SK-N-SH treated with all-trans-retinoic acid at 6 μM for 48 hours (cell line): Measurements from ENCODE around the gene ADK.

Source experiments
- ATAC-seq: fragments of 200-7000 bp; cut with Tn5 transposase; 3 replicates; pipeline ENCODE4 v1.9.1; 2020; ENCODE audit warnings: mild to moderate bottlenecking, moderate library complexity
- ARNTL ChIP-seq: fragments of 450-650 bp; formaldehyde crosslinking; IDR thresholded peaks from 2 replicates; pipeline ENCODE4 v1.5.0; 2020; ENCODE audit warnings: low read depth, mild to moderate bottlenecking, moderate library complexity, borderline replicate concordance
- BACH2 ChIP-seq: fragments of 250-450 bp; sonication (Bioruptor Pico); IDR thresholded peaks from 2 replicates; pipeline ENCODE4 v1.9.0; 2021; ENCODE audit warnings: mild to moderate bottlenecking, borderline replicate concordance
- CSDC2 ChIP-seq: fragments of 250-450 bp; sonication (Bioruptor Pico); IDR thresholded peaks from 2 replicates; pipeline ENCODE4 v1.5.0; 2020; ENCODE audit warnings: mild to moderate bottlenecking, moderate library complexity
- ESRRG ChIP-seq: fragments of 250-450 bp; sonication (Bioruptor Pico); IDR thresholded peaks from 2 replicates; pipeline ENCODE4 v1.6.1; 2021; ENCODE audit warnings: mild to moderate bottlenecking
- GLIS3 ChIP-seq: fragments of 250-450 bp; sonication (Bioruptor Pico); IDR thresholded peaks from 2 replicates; pipeline ENCODE4 v1.5.0; 2020; ENCODE audit warnings: mild to moderate bottlenecking, moderate library complexity
- ISL1 ChIP-seq: fragments of 250-450 bp; sonication (Bioruptor Pico); IDR thresholded peaks from 2 replicates; pipeline ENCODE4 v2.1.2; 2022; ENCODE audit warnings: mild to moderate bottlenecking, moderate library complexity
- OSR1 ChIP-seq: fragments of 250-450 bp; sonication (Bioruptor Pico); IDR thresholded peaks from 2 replicates; pipeline ENCODE4 v1.8.0; 2022; ENCODE audit warnings: moderate library complexity, mild to moderate bottlenecking, inconsistent platforms
- PPARA ChIP-seq: fragments of 250-450 bp; sonication (Bioruptor Pico); IDR thresholded peaks from 2 replicates; pipeline ENCODE4 v1.5.0; 2020; ENCODE audit warnings: mild to moderate bottlenecking, borderline replicate concordance
- RARB ChIP-seq: fragments of 250-450 bp; sonication (Bioruptor Pico); IDR thresholded peaks from 2 replicates; pipeline ENCODE4 v1.8.0; 2021; ENCODE audit warnings: mild to moderate bottlenecking, moderate library complexity
- TCF4 ChIP-seq: fragments of 250-450 bp; sonication (Bioruptor Pico); IDR thresholded peaks from 2 replicates; pipeline ENCODE4 v1.8.0; 2021; ENCODE audit warnings: mild to moderate bottlenecking, moderate library complexity, borderline replicate concordance
- TOX ChIP-seq: fragments of 250-450 bp; sonication (Bioruptor Pico); IDR thresholded peaks from 2 replicates; pipeline ENCODE4 v1.8.0; 2021; ENCODE audit warnings: mild to moderate bottlenecking, moderate library complexity, borderline replicate concordance
- ZC3H10 ChIP-seq: fragments of 250-450 bp; sonication (Bioruptor Pico); IDR thresholded peaks from 2 replicates; pipeline ENCODE4 v1.5.1; 2021; ENCODE audit warnings: mild to moderate bottlenecking, moderate library complexity
- ZNF565 ChIP-seq: fragments of 450-650 bp; formaldehyde crosslinking; conservative IDR thresholded peaks from 2 replicates; pipeline ENCODE4 v1.5.0; 2020; ENCODE audit warnings: low read depth, mild to moderate bottlenecking, moderate library complexity
- ZNF70 ChIP-seq: fragments of 450-650 bp; formaldehyde crosslinking; IDR thresholded peaks from 2 replicates; pipeline ENCODE4 v1.5.0; 2020; ENCODE audit warnings: mild to moderate bottlenecking, moderate library complexity
- ZNF8 ChIP-seq: fragments of 450-650 bp; formaldehyde crosslinking; IDR thresholded peaks from 2 replicates; pipeline ENCODE4 v1.5.0; 2020; ENCODE audit warnings: mild to moderate bottlenecking, moderate library complexity
- TF ChIP-seq, protein P1 (sequence below): fragments of 250-450 bp; sonication (Bioruptor Pico); IDR thresholded peaks from 2 replicates; pipeline ENCODE4 v1.5.0; 2020; ENCODE audit warnings: mild to moderate bottlenecking, moderate library complexity
- TF ChIP-seq, protein P2 (sequence below): fragments of 250-450 bp; sonication (Bioruptor Pico); IDR thresholded peaks from 2 replicates; pipeline ENCODE4 v1.8.0; 2021; ENCODE audit warnings: low read depth, mild to moderate bottlenecking, moderate library complexity, borderline replicate concordance
- TF ChIP-seq, protein P3 (sequence below): fragments of 250-450 bp; sonication (Bioruptor Pico); IDR thresholded peaks from 2 replicates; pipeline ENCODE4 v1.5.1; 2021; ENCODE audit warnings: mild to moderate bottlenecking, moderate library complexity
- TF ChIP-seq, protein P4 (sequence below): fragments of 250-450 bp; sonication (Bioruptor Pico); IDR thresholded peaks from 2 replicates; pipeline ENCODE4 v1.5.1; 2020; ENCODE audit warnings: low read depth, mild to moderate bottlenecking, moderate library complexity

The ADK gene

DNA sequence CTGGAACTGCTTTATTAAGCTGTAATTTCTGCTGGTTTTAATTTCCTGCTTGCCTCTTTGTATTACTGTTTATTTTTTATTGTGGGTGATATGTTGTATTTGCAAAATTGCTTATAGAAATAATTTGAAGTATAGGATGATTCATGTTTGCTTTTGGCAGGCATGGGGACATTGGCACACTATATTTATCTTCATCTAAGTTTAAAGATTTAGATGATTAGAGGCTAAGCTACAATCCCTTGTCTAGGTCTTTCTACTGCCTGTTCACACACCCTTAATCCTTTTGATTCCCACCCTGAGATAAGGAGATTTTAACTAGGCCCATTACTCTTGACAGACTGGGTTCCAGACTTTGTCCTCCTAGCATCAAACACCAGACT, 492.6 kb downstream of the ADK start:
- no peak for ATAC-seq
- TF ChIP-seq ESRRG, result no peak
- TF ChIP-seq, protein P1, sequence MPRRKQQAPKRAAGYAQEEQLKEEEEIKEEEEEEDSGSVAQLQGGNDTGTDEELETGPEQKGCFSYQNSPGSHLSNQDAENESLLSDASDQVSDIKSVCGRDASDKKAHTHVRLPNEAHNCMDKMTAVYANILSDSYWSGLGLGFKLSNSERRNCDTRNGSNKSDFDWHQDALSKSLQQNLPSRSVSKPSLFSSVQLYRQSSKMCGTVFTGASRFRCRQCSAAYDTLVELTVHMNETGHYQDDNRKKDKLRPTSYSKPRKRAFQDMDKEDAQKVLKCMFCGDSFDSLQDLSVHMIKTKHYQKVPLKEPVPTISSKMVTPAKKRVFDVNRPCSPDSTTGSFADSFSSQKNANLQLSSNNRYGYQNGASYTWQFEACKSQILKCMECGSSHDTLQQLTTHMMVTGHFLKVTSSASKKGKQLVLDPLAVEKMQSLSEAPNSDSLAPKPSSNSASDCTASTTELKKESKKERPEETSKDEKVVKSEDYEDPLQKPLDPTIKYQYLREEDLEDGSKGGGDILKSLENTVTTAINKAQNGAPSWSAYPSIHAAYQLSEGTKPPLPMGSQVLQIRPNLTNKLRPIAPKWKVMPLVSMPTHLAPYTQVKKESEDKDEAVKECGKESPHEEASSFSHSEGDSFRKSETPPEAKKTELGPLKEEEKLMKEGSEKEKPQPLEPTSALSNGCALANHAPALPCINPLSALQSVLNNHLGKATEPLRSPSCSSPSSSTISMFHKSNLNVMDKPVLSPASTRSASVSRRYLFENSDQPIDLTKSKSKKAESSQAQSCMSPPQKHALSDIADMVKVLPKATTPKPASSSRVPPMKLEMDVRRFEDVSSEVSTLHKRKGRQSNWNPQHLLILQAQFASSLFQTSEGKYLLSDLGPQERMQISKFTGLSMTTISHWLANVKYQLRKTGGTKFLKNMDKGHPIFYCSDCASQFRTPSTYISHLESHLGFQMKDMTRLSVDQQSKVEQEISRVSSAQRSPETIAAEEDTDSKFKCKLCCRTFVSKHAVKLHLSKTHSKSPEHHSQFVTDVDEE (CRISPR knock-in tag), result no peak
- TF ChIP-seq, all 23 proteins: peak for 0

DNA sequence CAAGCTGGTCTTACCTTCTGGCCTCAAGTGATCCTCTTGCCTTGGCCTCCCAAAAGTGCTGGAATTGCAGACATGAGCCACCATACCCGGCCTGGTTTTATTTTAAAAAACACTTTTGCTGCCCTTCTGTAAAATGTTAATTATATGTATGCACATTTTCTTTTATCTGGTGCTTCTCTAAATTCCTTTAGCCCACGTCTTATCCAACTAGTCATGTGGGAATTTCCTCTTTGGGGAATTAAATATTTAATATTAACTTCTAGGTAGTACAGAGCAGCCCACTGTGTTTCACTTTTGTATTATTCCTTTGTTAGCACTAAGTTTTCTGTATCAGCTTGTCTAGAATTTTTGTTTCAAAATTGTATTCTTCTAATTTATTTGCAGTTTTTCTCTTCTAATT, 493.7 kb downstream of the ADK start:
- TF ChIP-seq, protein P2, sequence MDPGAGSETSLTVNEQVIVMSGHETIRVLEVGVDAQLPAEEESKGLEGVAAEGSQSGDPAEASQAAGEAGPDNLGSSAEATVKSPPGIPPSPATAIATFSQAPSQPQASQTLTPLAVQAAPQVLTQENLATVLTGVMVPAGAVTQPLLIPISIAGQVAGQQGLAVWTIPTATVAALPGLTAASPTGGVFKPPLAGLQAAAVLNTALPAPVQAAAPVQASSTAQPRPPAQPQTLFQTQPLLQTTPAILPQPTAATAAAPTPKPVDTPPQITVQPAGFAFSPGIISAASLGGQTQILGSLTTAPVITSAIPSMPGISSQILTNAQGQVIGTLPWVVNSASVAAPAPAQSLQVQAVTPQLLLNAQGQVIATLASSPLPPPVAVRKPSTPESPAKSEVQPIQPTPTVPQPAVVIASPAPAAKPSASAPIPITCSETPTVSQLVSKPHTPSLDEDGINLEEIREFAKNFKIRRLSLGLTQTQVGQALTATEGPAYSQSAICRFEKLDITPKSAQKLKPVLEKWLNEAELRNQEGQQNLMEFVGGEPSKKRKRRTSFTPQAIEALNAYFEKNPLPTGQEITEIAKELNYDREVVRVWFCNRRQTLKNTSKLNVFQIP (CRISPR knock-in tag), result no peak
- no peak for TF ChIP-seq ARNTL (CRISPR knock-in tag)
- no peak for ATAC-seq

DNA sequence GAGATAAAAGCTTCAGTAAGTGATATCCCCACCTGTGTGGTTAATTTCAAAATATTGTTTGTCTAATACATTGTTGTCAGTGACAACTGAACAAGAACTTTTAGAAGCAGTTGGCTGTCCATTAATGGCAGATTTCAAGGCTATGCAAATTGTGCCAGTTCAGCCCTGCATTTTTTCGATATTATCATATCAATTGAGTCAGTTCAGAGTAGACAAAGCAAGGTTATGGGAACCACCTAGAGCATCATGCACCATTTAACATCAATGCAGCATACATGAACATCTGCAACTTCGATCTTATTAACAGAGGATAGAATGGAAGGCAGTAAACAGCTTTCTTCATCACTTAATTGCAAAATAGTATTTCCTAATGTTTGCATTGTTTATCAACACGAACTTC, 494.7 kb downstream of the ADK start:
- TF ChIP-seq ZNF565 (CRISPR knock-in tag) (no peak), PPARA (CRISPR knock-in tag) (no peak), ISL1 (CRISPR knock-in tag) (no peak), ZNF8 (no peak), OSR1 (CRISPR knock-in tag) (no peak), TCF4 (CRISPR knock-in tag) (no peak), BACH2 (CRISPR knock-in tag) (no peak), RARB (no peak), GLIS3 (CRISPR knock-in tag) (no peak)
- TF ChIP-seq, protein P1 (CRISPR knock-in tag), result no peak
- TF ChIP-seq, protein P2 (CRISPR knock-in tag), result no peak
- TF ChIP-seq, protein P3, sequence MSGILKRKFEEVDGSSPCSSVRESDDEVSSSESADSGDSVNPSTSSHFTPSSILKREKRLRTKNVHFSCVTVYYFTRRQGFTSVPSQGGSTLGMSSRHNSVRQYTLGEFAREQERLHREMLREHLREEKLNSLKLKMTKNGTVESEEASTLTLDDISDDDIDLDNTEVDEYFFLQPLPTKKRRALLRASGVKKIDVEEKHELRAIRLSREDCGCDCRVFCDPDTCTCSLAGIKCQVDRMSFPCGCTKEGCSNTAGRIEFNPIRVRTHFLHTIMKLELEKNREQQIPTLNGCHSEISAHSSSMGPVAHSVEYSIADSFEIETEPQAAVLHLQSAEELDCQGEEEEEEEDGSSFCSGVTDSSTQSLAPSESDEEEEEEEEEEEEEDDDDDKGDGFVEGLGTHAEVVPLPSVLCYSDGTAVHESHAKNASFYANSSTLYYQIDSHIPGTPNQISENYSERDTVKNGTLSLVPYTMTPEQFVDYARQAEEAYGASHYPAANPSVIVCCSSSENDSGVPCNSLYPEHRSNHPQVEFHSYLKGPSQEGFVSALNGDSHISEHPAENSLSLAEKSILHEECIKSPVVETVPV (CRISPR knock-in tag), result no peak
- ATAC-seq, result no peak

DNA sequence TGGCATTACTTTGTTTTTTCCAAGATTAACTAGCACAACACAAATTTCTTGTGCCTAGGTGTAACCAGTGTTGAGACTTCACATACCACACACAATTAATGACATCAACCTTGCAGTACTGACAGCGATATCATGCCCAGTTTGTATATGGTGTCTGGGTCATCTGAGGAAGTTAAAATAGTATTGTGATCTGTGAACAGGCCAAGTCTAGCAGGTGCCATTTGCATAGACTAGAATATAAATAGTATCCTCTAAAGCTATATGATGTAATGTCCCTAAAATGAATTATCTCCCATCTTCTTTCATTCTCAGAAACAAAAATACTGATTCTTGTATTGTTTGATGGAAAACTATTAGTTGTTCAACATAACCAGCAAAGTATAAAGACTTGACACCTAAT, 499.6 kb downstream of the ADK start:
- ATAC-seq, result no peak
- TF ChIP-seq TCF4 (CRISPR knock-in tag) (no peak), CSDC2 (no peak), PPARA (CRISPR knock-in tag) (no peak), ESRRG (no peak), TOX (CRISPR knock-in tag) (no peak), ZC3H10 (CRISPR knock-in tag) (no peak), ZNF8 (no peak), ARNTL (CRISPR knock-in tag) (no peak), ZNF70 (no peak), ISL1 (CRISPR knock-in tag) (no peak), RARB (no peak)
- TF ChIP-seq, protein P3 (CRISPR knock-in tag), result no peak
- TF ChIP-seq, protein P4, sequence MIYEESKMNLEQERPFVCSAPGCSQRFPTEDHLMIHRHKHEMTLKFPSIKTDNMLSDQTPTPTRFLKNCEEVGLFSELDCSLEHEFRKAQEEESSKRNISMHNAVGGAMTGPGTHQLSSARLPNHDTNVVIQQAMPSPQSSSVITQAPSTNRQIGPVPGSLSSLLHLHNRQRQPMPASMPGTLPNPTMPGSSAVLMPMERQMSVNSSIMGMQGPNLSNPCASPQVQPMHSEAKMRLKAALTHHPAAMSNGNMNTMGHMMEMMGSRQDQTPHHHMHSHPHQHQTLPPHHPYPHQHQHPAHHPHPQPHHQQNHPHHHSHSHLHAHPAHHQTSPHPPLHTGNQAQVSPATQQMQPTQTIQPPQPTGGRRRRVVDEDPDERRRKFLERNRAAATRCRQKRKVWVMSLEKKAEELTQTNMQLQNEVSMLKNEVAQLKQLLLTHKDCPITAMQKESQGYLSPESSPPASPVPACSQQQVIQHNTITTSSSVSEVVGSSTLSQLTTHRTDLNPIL (CRISPR knock-in tag), result no peak
- TF ChIP-seq, all 23 proteins: peak for 0
